ENCODE measurements around the gene MBNL1.

DNA sequence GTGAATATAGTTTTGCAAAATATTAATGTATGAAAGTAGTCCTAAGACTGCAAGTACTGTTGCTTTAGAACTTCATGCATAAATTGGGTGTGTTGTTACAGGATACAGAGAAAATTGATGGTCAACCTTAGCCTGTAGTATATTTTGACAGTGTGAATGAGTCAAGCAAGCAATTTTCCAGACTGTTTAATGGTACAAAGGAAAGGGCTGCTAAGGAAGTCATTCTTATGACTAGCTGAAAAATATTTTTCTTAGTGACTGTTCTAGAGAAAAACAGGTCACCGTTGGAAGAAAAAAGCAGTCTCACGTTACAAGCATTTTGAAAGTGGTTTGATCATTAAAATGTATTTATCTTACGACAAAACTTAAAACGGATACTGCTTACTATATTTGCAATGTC lies 49.2 kb downstream of the MBNL1 start:
- no peak for TF ChIP-seq POLR2A (IDR thresholded peaks at IDR 0.05)
- TF ChIP-seq, protein P1, sequence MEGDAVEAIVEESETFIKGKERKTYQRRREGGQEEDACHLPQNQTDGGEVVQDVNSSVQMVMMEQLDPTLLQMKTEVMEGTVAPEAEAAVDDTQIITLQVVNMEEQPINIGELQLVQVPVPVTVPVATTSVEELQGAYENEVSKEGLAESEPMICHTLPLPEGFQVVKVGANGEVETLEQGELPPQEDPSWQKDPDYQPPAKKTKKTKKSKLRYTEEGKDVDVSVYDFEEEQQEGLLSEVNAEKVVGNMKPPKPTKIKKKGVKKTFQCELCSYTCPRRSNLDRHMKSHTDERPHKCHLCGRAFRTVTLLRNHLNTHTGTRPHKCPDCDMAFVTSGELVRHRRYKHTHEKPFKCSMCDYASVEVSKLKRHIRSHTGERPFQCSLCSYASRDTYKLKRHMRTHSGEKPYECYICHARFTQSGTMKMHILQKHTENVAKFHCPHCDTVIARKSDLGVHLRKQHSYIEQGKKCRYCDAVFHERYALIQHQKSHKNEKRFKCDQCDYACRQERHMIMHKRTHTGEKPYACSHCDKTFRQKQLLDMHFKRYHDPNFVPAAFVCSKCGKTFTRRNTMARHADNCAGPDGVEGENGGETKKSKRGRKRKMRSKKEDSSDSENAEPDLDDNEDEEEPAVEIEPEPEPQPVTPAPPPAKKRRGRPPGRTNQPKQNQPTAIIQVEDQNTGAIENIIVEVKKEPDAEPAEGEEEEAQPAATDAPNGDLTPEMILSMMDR (IDR thresholded peaks at IDR 0.05) = no peak
